Measurements from ENCODE around the gene NECAB3.

NECAB3 gene

DNA sequence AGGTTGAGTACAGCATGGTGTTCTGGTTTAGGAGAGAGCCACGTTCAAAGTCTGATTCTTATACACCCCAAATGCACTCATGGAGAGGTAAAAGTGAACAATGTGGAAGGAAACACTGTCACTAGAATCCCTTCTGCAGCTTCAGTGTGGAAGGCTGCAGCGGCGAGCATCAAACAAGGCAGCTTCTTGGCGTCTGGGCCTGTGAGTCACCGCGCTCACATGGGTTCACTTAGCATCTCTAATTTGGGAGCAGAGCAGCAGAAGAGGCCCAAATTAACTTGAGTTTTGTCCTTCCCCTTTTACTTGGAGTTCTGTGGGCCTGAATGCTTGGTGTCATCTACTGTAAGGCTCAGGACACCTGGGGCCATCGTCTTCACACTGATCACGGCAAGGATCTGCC lies 22.9 kb upstream of the NECAB3 start:
- DNase-seq (ENCODE audit: low read depth, low spot score), result no peak

GRCh38 chr20:33696448-33696847 lies 22.2 kb upstream of the NECAB3 start:
- no peak for DNase-seq (ENCODE audit: low read depth, low spot score)

DNA sequence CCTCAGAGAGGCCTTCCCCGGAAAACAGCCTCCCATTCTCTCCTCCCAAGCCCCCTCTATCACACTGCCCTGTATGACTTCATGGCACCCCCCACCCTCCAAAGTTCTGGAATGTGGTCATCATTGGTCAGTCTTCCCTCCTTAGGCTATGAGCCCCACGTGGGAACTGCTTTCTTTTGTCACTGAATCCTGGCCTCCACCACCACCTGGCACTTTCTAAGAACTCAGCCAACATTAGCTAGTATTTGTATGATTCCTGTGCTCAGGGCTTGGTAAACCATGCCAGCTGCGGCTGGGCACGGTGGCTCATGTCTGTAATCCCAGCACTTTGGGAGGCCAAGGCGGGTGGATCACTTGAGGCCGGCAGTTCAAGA lies 20.4 kb upstream of the NECAB3 start:
- DNase-seq (ENCODE audit: low read depth, low spot score), result no peak

DNA sequence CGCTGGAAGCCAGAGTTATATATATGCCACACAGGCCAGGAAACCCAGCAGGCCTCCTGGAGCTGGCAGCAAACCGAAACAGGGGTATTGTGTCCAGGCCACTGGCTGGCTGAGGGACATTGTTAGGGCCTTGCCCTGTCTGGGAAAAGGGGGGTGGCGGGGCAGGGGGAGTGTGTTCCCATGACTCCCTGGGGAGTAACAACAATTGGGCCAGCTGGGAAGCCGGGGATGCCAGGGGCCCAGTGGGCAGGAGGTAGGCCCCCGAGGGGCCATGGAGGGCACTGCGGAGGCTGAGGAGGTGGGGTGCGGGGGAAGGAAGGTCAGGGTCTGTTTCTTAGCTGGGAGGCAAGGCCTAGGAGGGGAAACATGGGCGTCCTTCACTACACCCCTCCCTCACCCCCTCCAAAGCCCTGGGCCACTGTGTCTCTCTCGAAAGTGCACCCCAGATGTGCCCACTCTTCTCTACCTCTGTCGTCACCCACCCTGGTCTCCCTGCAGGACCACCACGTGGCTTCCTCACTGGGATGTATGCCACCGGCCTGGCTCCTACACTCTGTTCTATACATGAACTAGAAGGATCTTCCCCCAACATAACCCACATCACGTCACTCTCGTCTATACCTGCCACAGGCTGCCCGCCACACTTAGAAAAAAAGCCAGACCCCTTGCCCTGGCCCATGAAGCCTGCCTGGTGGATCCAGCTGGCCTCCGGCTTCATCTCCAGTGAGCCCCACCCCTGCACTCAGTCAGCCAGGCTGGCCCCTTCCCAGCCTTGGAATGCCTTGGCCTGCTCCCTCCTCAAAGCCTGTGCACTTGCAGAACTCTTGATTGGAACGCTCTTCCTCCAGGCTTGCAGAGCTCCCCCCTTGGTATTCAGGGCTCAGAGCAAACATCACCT lies 19.8 kb upstream of the NECAB3 start:
- DNase-seq (ENCODE audit: low read depth, low spot score), result peak; percentile 71

DNA sequence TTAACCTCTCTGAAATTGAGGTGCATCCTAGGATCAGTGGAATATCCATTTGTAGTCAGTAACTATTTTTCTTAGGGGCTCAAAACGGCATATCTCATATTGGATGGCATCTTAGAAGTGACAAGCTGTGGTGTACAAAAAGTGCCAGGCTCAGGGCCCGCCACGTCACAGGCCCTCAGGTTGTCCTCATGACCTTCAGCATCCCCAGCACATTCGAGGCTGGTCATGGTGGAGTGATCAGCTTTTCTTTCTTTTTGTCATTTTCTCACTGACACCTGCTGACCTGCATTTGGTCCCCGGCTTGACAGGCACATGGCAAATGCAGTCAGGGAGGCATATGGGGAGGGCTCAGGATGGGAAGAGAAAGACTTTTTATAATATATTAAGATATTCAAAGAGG lies 19.1 kb upstream of the NECAB3 start:
- no peak for DNase-seq (ENCODE audit: low read depth, low spot score)

DNA sequence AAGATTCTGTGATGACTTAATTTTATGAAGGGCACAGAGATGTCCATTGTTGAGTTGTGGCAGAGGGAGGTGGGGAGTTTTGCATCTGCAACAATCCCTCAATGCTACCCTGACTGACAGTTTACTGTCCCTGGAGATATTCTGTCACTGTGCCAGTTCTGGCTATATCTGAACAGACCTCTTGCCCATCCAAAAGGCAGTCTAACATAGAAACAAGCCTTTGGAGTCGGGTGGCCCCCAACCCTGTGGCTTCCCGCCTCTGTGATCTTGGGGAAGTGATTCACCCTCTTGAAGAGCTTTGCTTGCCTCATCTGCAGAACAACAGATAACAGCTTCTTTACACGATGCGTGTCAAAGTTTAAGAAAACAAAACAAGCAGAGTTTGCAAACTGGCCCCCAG lies 15.7 kb upstream of the NECAB3 start:
- DNase-seq (ENCODE audit: low read depth, low spot score), result peak; percentile 35

GRCh38 chr20:33689493-33689892 lies 15.3 kb upstream of the NECAB3 start:
- no peak for DNase-seq (ENCODE audit: low read depth, low spot score)

- no peak for DNase-seq (ENCODE audit: low read depth, low spot score)
Observed at GRCh38 chr20:33688938-33689424, 14.8 kb upstream of the NECAB3 start.

DNA sequence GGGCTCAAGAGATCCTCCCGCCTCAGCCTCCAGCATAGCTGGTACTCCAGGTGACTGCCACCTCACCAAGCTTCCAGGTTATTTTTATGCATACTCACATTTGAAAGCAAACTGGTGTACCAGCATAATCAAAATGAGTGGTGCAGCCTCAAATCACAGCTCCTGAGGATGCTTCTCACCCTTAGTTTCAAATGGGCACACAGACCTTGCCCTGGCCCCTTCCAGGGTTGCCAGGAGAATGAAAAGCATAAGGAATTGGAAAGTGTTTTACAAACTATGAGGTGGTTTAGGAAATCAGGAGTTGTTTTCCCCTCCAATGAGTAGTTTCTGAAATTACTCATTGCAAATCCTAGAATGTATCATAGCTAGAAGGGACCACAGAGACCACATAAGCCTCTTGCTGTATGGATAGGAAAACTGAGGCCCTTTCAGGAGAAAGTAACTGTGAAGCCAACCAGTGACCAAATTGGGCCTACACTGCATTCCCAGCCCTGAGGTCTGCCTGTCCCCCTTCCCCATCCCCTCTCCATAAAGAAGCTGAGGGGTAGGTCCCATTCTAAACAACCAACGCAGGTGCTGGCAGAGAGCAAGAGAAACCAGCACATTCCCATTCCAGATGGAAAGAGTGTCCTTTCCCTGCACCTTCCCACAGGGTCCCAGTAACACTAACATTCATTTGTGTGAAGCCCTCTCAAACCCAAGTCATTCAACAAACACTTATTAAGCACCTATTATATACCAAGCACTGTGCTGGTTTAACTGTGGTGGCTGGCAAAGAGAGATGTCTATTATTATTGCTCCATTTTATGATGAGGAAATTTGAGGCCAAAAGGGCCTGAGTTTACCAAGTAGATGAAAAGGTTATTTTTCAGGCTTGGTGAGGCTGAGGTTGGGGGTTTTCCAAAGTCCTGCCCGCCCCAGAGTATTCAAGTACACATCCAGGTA lies 14.0 kb upstream of the NECAB3 start:
- no peak for DNase-seq (ENCODE audit: low read depth, low spot score)

GRCh38 chr20:33687370-33687915 lies 13.2 kb upstream of the NECAB3 start:
- no peak for DNase-seq (ENCODE audit: low read depth, low spot score)

GRCh38 chr20:33686984-33687366 lies 12.7 kb upstream of the NECAB3 start:
- DNase-seq (ENCODE audit: low read depth, low spot score), result no peak

GRCh38 chr20:33686100-33686983 lies 12.1 kb upstream of the NECAB3 start, which contains the start of gene E2F1:
Gene E2F1, minus strand, starts transcription at chr20:33686385. Its CDS starts 121 bp downstream, at chr20:33686264.
- DNase-seq (ENCODE audit: low read depth, low spot score), result peak; percentile 95

GRCh38 chr20:33685328-33686099 lies 11.3 kb upstream of the NECAB3 start:
- peak; percentile 64 for DNase-seq (ENCODE audit: low read depth, low spot score)

GRCh38 chr20:33684533-33685327 lies 10.5 kb upstream of the NECAB3 start:
- peak; percentile 34 for DNase-seq (ENCODE audit: low read depth, low spot score)

GRCh38 chr20:33681728-33682353 lies 7.6 kb upstream of the NECAB3 start:
- no peak for DNase-seq (ENCODE audit: low read depth, low spot score)

DNA sequence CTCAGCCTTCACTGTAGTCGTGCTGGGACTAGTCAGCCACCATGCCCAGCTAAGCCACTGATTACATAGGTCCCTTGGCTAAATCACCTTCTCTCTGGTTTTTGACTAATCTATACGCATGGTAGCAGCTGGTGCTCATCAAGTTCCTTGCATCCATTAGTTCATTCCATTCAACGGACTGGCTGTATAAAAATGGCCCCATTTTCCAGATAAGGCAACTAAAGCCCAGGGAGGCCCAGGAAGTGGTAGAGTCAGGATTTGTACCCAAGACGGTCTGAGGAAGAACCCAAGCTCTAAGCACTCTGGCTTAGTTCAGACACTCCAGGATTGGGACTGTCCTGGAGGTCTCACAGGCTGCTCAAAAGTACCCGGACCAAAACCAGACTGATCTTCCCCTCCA lies 7.1 kb upstream of the NECAB3 start:
- no peak for DNase-seq (ENCODE audit: low read depth, low spot score)

- DNase-seq (ENCODE audit: low read depth, low spot score), result no peak
Observed at GRCh38 chr20:33680686-33681085, 6.5 kb upstream of the NECAB3 start.

GRCh38 chr20:33679758-33680485 lies 5.7 kb upstream of the NECAB3 start:
- no peak for DNase-seq (ENCODE audit: low read depth, low spot score)
